ENCODE results near the gene ZNF324. TPM values are rescaled to one million over a fixed set of nuclear protein-coding genes. Genes with fewer than 3 reads are reported as not detected.

Gene ZNF324
- 8.9 to 10.3 TPM (median 9.8 TPM) in 5 replicates for total RNA-seq (2022; extraction: Qiagen RNA extraction)

DNA sequence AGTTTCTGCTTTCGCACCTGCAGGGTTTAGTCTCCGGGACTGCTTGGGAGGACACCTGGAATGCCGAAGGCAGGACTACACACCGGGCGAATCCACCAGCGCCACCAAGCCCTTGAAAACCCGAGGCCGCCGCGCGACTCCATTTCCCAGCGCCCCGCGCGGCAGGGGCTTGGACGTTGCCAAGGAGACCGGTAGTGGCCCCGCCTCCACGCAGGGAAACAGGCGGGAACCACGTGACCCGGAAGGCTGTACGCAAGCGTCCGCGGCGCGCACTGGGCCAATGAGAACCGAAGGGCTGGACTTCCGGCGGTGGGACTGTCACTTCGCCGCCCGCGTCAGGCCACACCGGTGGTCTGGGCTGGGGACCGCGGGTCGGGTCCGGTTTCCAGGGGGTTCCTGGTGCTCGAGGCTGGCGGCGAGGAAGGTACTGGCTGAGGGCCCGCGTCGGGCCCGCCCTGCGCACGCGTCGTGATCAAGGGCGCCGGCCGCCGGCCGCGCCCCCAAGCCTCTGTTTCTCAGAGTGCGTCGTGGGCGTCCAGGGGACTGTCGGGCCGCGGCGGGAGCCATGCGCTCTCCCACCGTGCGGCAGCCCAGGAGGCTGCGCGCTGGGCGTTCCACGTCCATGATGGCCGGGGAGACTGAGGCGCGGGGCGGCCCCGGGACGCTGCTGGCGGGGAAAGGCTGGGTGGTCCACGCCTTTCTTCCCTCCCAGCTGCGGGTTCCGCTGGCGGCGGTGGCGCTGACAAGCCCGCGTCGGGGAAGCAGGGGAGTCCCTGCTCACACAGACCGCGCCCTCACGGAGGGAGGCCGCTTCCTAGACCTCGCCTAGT, at the start of gene ZNF324:
ZNF324 (plus strand) TSS at position 321 of the 830 bp plus-strand sequence. CDS start 2,106 bp downstream, outside the sequence.

DNA sequence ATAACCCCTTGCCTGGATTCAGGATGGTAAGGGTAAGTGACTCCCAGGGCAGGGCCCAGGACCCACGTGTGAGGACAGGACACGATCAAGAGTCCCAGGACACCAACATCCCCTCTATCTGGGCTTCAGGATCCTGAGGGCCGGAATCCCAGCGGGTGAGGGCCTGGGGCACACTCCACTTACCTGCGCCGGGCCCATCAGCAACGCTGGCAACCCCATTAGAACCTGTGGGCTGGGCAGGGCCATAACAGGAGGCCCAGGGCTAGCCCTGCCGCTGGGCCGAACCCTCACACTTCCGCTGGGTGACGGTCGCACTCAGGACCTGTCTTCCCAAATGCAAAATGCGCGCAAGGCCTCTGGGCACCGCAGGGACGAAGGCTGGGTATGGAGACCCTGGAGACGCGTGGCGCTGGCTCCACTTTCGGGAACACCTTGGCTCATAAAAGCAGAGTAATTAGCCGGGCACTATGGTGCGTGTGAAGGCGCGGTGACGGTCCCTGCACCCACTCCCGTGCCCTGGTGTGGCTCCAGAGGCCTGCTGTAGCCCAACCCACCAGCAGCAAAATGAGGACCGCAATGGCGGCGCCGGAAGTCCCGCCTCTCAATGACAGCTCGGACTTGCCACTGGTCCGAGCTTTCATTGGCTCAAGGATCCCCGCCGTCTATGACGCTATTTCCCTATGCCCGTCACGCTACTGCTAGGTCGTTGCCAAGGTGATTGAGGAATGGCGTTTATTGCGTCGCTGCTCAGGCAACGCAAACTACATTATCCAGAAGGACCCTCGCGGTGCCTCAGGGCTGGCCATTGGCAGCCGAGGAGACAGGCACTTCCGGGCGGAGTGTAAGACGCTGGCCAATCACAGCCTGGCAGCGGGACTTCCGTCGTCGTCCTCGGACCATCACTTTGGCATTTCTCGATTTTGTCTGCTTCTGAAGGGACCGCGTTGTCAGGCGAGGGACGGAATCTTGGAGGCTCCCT, 27.0 kb upstream of the ZNF324 start, which contains the start of gene ZNF132:
ZNF132 (minus strand) TSS at position 578 of the 979 bp plus-strand sequence; CDS start at position 246, 332 bp downstream.

DNA sequence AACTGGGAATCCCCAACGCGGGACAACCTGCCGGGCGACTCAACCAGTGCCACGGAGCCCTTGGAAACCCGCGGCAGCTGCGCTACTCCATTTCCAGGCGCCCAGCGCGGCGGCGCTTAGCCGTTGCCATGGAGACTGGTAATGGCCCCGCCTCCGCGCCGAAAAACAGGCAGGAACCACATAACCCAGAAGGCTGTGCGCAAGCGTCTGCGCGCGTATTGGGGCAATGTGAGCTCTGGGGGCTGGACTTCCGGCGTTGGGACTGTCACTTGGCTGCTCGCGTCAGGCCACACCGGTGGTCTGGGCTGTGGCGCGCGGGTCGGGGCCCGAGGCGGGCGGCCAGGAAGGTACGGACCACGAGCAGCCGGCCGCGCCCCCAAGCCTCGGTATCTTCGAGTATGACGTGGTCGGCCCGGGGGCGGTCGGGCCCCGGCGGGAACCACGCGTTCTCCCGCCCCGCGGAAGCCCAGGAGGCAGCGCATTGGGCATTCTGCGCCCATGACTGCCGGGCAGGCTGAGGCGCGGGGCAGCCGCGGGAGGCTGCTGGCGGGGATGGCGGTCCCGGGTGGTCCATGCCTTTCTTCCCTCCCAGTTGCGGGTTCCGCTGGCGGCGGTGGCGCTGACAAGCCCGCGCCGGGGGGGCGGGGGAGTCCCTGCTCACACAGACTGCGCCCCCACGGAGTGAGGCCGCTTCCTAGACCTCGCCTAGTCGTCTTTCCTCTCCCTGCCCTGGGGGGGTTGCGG, 15.3 kb upstream of the ZNF324 start, which contains the start of gene ZNF324B:
ZNF324B (plus strand) TSS at position 265 of the 744 bp plus-strand sequence. CDS start 2,080 bp downstream, outside the sequence.

DNA sequence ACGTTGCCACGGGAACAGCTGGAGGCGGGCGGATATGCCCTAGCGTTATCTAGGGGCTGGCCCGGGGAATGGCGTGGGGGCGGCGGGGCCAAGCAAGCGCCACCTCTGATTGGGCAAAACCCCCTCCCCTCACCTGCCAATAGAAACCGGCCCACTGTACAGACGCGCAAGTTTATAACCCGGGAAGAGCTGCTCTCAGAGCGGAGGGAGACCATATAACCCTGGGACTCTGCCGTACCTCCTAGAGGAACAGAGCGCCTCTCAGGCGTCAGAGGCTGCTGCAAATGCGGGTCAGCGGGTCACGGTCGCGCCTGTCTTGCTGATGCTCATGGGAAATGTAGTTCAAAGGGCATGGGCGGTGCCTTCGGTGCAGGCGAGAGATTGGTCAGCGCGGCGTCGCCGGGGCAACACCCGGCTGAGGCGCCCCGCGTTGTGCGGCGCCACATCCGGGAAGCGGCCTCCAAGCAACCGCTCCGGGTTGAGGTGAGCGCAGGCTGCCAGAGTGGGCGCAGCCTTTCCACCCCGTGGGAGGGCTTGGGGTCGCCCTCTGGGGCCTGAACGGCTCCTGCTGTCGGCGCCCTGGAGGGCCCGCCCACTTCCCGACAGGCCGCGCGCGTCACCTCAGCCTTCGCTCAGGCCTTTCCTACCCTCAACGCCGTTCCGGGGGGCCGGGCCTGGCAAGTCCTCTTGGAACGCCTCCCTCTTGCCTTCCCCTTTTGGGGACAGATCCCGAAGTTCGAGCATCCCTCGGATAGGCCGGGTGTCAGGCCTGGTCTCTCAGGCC, 9.0 kb downstream of the ZNF324 start, which contains the start of gene ZNF446:
ZNF446 (plus strand) TSS at position 639 of the 784 bp plus-strand sequence. CDS start 867 bp downstream, outside the sequence.

DNA sequence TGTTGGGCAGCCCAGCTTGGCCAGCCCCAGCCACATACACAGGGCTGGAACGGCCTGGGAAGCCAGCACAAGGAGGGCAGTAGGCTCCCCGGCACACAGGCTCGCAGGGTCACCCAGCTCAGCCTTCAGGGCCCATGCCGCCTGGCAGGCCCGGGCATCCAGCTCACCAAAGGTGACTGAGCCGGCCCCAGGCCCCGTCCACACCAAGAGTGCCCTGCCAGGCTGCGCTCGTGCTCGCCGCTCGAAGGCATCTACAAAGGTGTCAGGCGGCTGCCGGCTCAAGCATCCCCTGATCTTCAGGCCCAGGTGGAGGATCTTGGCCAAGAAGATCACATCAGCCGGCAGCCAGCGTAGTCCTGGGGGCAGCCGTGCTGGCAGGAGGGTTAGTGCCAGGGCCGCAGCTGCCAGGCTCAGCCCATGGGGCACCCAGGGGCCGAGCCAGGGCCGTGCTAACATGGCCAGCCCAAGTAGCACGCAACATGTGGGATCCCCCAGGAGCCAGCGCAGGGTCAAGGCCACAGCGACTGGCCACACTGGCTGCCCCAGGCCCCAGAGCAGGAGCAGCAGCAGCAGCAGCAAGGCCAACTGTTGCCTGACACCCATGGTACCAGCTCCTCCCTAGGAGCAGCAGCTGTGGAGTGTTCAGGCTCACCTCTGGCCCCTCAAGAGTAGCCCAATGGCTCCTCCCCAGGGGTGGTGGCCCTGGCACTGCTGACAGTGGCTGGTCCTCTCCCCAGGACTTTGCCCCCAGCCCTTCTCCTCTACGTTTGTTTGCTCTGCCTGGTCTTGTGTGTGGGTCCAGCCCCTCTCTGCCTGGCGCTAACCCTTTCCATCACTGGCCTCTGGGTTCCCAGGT, 44.7 kb downstream of the ZNF324 start, which contains the start of gene SLC27A5:
SLC27A5 (minus strand) TSS at position 640 of the 856 bp plus-strand sequence; CDS start at position 603, 37 bp downstream.

DNA sequence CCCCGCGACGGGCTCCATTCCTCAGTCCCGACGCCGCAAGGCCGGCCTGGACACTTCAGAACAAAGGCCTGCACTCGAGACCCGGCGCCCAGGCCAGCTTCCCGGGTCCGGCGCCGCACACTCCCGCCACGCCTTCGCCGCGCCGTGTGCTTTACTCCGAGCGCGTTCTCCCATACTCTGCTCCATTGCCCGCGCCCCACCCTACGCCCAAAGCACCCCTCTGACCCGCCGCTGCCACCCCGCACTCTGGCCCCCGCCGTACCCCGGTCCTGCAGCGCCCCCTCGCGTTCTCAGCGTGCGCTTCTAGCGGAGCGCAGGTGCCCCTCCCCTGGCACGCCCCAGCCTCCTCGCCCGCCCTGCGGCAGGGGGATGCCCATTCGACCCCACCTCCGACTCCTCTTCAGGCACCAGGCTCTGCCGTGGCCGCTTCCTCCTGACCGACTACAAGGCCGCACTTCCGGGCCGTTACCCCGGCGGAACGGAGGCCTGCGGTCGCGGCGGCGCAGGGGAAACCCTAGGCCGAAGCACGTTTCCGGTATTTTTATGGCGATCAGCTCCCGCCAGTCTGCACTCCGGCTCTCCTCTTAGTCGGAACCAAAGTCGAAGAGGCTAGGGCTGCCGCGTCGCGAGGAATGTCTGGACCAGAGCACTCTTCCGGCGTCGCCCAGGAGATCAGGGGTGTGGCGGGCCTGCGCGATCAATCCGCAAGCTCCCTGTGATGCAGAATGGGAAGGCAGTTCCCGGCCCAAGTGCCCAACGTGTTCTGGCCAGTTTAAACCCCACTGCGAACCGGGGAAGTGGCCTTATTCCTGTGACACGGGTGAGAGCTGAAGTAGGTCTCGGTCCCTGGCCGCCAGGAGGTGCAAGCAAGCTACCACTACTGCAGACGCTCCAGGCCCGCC, 52.7 kb downstream of the ZNF324 start, which contains the start of gene ZBTB45:
ZBTB45 (minus strand) TSS at position 456 of the 902 bp plus-strand sequence. CDS start 2,137 bp downstream, outside the sequence.

Other genes starting within 250 kb of the ZNF324 start
- 17.9 to 24.2 TPM (median 18.3 TPM) in 5 replicates for gene ZNF544, start 238.2 kb upstream of the ZNF324 start, total RNA-seq (2022; extraction: Qiagen RNA extraction)
- gene ZNF8, start 188.1 kb upstream of the ZNF324 start, total RNA-seq (2022; extraction: Qiagen RNA extraction), result 0.79 to 1.3 TPM (median 0.93 TPM) in 5 replicates
- gene ERVK3-1, start 161.7 kb upstream of the ZNF324 start, total RNA-seq (2022; extraction: Qiagen RNA extraction), result 89.5 to 102 TPM (median 92.6 TPM) in 5 replicates
- gene ZSCAN22, start 140.1 kb upstream of the ZNF324 start, total RNA-seq (2022; extraction: Qiagen RNA extraction), result 2.2 to 2.7 TPM (median 2.6 TPM) in 5 replicates
- gene A1BG, start 113.6 kb upstream of the ZNF324 start, total RNA-seq (2022; extraction: Qiagen RNA extraction), result 8.5 to 15.2 TPM (median 13.9 TPM) in 5 replicates
- gene ZNF497, start 104.3 kb upstream of the ZNF324 start, total RNA-seq (2022; extraction: Qiagen RNA extraction), result 0.82 to 1.3 TPM (median 1.2 TPM) in 5 replicates
- 1.1 to 1.9 TPM (median 1.4 TPM) in 5 replicates for gene ZNF837, start 86.0 kb upstream of the ZNF324 start, total RNA-seq (2022; extraction: Qiagen RNA extraction)
- 2,252 to 2,656 TPM (median 2,538 TPM) in 5 replicates for gene RPS5, start 79.8 kb upstream of the ZNF324 start, total RNA-seq (2022; extraction: Qiagen RNA extraction)
- gene RNF225, start 71.4 kb upstream of the ZNF324 start, total RNA-seq (2022; extraction: Qiagen RNA extraction), result 0.13 to 0.19 TPM (median 0.16 TPM) in 4 of 5 replicates, not detected in the other
- gene ZNF584, start 58.4 kb upstream of the ZNF324 start, total RNA-seq (2022; extraction: Qiagen RNA extraction), result 16.7 to 18.7 TPM (median 17.2 TPM) in 5 replicates
- 0.07 to 0.11 TPM (median 0.09 TPM) in 5 replicates for gene ZNF132, start 26.9 kb upstream of the ZNF324 start, total RNA-seq (2022; extraction: Qiagen RNA extraction)
- gene ZNF324B, start 15.5 kb upstream of the ZNF324 start, total RNA-seq (2022; extraction: Qiagen RNA extraction), result 6.1 to 7.5 TPM (median 6.6 TPM) in 5 replicates
- 11.3 to 13.4 TPM (median 13.0 TPM) in 5 replicates for gene ZNF446, start 9.3 kb downstream of the ZNF324 start, total RNA-seq (2022; extraction: Qiagen RNA extraction)
- 19.5 to 36.1 TPM (median 30.2 TPM) in 5 replicates for gene SLC27A5, start 44.9 kb downstream of the ZNF324 start, total RNA-seq (2022; extraction: Qiagen RNA extraction)
- gene ZBTB45, start 52.7 kb downstream of the ZNF324 start, total RNA-seq (2022; extraction: Qiagen RNA extraction), result 15.8 to 21.7 TPM (median 21.5 TPM) in 5 replicates
- 657 to 706 TPM (median 668 TPM) in 5 replicates for gene TRIM28, start 77.0 kb downstream of the ZNF324 start, total RNA-seq (2022; extraction: Qiagen RNA extraction)
- 189 to 217 TPM (median 204 TPM) in 5 replicates for gene CHMP2A, start 88.0 kb downstream of the ZNF324 start, total RNA-seq (2022; extraction: Qiagen RNA extraction)
- 112 to 141 TPM (median 129 TPM) in 5 replicates for gene UBE2M, start 91.5 kb downstream of the ZNF324 start, total RNA-seq (2022; extraction: Qiagen RNA extraction)
- gene MZF1, start 106.3 kb downstream of the ZNF324 start, total RNA-seq (2022; extraction: Qiagen RNA extraction), result 8.8 to 14.7 TPM (median 14.1 TPM) in 5 replicates